PC-9 (cell line): Measurements from ENCODE around the gene TTK. TPM values are rescaled to one million over a fixed set of nuclear protein-coding genes. Genes with fewer than 3 reads are reported as not detected.

Source experiments
- BruUV-seq: library from RNA; stranded (reverse); fragments of 400-500 nt; replicated peaks from 2 replicates; lab custom pipeline; 2021; lab: Mats Ljungman, UMichigan
- CTCF ChIA-PET: fragments of 300-600 bp; sonication (Branson Sonifier 250); formaldehyde crosslinking; loops from one replicate; lab custom pipeline; 2022; ENCODE audit warnings: antibody characterized with exemption; lab: Charles Lee
- POLR2A ChIA-PET: fragments of 300-600 bp; sonication (Branson Sonifier 250); formaldehyde crosslinking; loops from one replicate; lab custom pipeline; 2022; ENCODE audit warnings: antibody characterized with exemption; ENCODE audit not compliant: unreplicated experiment; lab: Charles Lee
- DNase-seq, 2 experiments: peaks; one replicate each; pipeline versions ENCODE4 v3.0.0 to v3.0.0-alpha.2; 2015 to 2022; ENCODE audit warnings: mixed read lengths in 1 of 2
- H2AFZ ChIP-seq: fragments of 200-600 bp; sonication (generic); 2 replicates; pipeline ENCODE4 v1.8.1; 2017; ENCODE audit warnings: antibody characterized with exemption
- H3F3A ChIP-seq: fragments of 200-600 bp; sonication (generic); 2 replicates; pipeline ENCODE4 v1.8.1; 2017; ENCODE audit warnings: antibody characterized with exemption, mild to moderate bottlenecking, low read depth; ENCODE audit not compliant: insufficient read depth
- H3K27ac ChIP-seq: fragments of 200-600 bp; sonication (generic); 2 replicates; pipeline ENCODE4 v1.6.1; 2016; ENCODE audit warnings: mixed run types
- H3K27me3 ChIP-seq: fragments of 200-600 bp; sonication (generic); 2 replicates; pipeline ENCODE4 v1.6.1; 2016; ENCODE audit warnings: low read depth, mixed run types; ENCODE audit not compliant: insufficient read depth
- H3K36me3 ChIP-seq: fragments of 200-600 bp; sonication (generic); 2 replicates; pipeline ENCODE4 v1.6.1; 2016; ENCODE audit warnings: low read depth, mixed run types
- H3K4me1 ChIP-seq: fragments of 200-600 bp; sonication (generic); replicated peaks from 2 replicates; pipeline ENCODE4 v1.6.1; 2016; ENCODE audit warnings: mixed run types; ENCODE audit not compliant: insufficient read depth
- H3K4me2 ChIP-seq: fragments of 200-600 bp; sonication (generic); 2 replicates; pipeline ENCODE4 v1.6.1; 2017; ENCODE audit warnings: mixed run types
- H3K4me3 ChIP-seq: fragments of 200-600 bp; sonication (generic); 2 replicates; pipeline ENCODE4 v1.6.1; 2016; ENCODE audit warnings: mixed run types
- H3K79me2 ChIP-seq: fragments of 200-600 bp; sonication (generic); 2 replicates; pipeline ENCODE4 v1.6.1; 2017; ENCODE audit warnings: low read depth, mixed run types
- H3K9me2 ChIP-seq: fragments of 200-600 bp; sonication (generic); 2 replicates; pipeline ENCODE4 v1.8.1; 2017; ENCODE audit warnings: mild to moderate bottlenecking; ENCODE audit not compliant: insufficient read depth
- H3K9me3 ChIP-seq: fragments of 200-600 bp; sonication (generic); 2 replicates; pipeline ENCODE4 v1.8.1; 2016; ENCODE audit warnings: low read depth; ENCODE audit not compliant: insufficient read depth
- H4K20me1 ChIP-seq: fragments of 200-600 bp; sonication (generic); 2 replicates; pipeline ENCODE4 v1.8.1; 2017; ENCODE audit not compliant: insufficient read depth
- EZH2 ChIP-seq: fragments of 200-600 bp; sonication (generic); IDR thresholded peaks from 2 replicates; pipeline ENCODE4 v1.8.0; 2017; ENCODE audit warnings: antibody characterized with exemption, low read depth
- intact Hi-C: fragments of 100-400 bp; cut with micrococcal nuclease; formaldehyde crosslinking; loops from one replicate; pipeline ENCODE4 v1.10.0; 2022; ENCODE audit not compliant: unreplicated experiment
- total RNA-seq: library from RNA; stranded (reverse); gene quantifications from 2 replicates; pipeline ENCODE4 v1.2.3, GENCODE V29; 2021
- TF ChIP-seq, protein P1 (sequence below): fragments of 200-600 bp; sonication (generic); conservative IDR thresholded peaks from 2 replicates; pipeline ENCODE4 v1.6.1; 2017; ENCODE audit warnings: mixed run types, antibody characterized with exemption, mild to moderate bottlenecking, moderate library complexity

TTK gene
- total RNA-seq, 1 experiment from 2014 or later = 40.3 TPM

DNA sequence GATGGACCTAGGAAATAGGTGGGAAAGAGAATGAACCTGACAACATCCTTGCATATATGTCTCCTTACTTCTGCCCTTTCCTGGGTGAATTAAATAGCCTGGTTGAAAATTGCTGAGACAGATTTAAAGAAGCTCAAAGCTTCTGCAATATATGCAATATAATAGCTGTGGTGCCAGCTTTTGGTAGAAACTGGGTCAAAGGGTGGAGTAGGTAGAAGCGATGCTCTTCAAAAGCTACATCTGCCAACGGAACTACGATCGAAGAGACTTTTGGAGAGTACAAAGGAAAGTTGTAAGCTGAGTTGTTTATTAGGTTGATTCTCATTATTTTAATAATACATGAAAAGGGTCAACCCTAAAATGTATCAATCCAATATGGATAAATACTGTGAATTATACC is 22.8 kb upstream of the TTK start:
- no TSS peak for BruUV-seq
- H3K9me2 ChIP-seq = no peaks in the 10 kb centered on the region
- no peaks in the 10 kb centered on the region for H3K79me2 ChIP-seq
- H3K4me1 ChIP-seq = no peaks in the 10 kb centered on the region
- no peaks in the 10 kb centered on the region for H3K27me3 ChIP-seq
- no peak overlapping the region for H3K27ac ChIP-seq
- TF ChIP-seq, protein P1, sequence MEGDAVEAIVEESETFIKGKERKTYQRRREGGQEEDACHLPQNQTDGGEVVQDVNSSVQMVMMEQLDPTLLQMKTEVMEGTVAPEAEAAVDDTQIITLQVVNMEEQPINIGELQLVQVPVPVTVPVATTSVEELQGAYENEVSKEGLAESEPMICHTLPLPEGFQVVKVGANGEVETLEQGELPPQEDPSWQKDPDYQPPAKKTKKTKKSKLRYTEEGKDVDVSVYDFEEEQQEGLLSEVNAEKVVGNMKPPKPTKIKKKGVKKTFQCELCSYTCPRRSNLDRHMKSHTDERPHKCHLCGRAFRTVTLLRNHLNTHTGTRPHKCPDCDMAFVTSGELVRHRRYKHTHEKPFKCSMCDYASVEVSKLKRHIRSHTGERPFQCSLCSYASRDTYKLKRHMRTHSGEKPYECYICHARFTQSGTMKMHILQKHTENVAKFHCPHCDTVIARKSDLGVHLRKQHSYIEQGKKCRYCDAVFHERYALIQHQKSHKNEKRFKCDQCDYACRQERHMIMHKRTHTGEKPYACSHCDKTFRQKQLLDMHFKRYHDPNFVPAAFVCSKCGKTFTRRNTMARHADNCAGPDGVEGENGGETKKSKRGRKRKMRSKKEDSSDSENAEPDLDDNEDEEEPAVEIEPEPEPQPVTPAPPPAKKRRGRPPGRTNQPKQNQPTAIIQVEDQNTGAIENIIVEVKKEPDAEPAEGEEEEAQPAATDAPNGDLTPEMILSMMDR = no peak
- TF ChIP-seq EZH2 = no peak
- H3K4me2 ChIP-seq = no peak overlapping the region
- H3F3A ChIP-seq = no peaks in the 10 kb centered on the region
- ChIA-PET POLR2A (no interaction called here), CTCF (no interaction called here)
- no peak for DNase-seq
- no peak overlapping the region for H2AFZ ChIP-seq
- no peaks in the 10 kb centered on the region for H4K20me1 ChIP-seq
- no peaks in the 10 kb centered on the region for H3K36me3 ChIP-seq
- no peak overlapping the region for H3K4me3 ChIP-seq
- intact Hi-C loops = no loop called here
- H3K9me3 ChIP-seq = no peaks in the 10 kb centered on the region

- H3F3A ChIP-seq = no peaks in the 10 kb centered on the region
- H3K4me2 ChIP-seq = no peak overlapping the region
- no peaks in the 10 kb centered on the region for H3K4me1 ChIP-seq
- H3K9me3 ChIP-seq = no peaks in the 10 kb centered on the region
- no peak for DNase-seq
- no peak overlapping the region for H3K4me3 ChIP-seq
- BruUV-seq = no TSS peak
- H3K36me3 ChIP-seq = no peaks in the 10 kb centered on the region
- H3K27ac ChIP-seq = no peak overlapping the region
- ChIA-PET CTCF (no interaction called here), POLR2A (no interaction called here)
- no peak overlapping the region for H2AFZ ChIP-seq
- intact Hi-C loops = no loop called here
- no peak for TF ChIP-seq EZH2
- TF ChIP-seq, protein P1 = no peak
- no peaks in the 10 kb centered on the region for H3K27me3 ChIP-seq
- no peaks in the 10 kb centered on the region for H3K79me2 ChIP-seq
- H3K9me2 ChIP-seq = no peaks in the 10 kb centered on the region
- H4K20me1 ChIP-seq = no peaks in the 10 kb centered on the region
Observed at GRCh38 chr6:79984261-79984660, 20.2 kb upstream of the TTK start.

GRCh38 chr6:79985128-79985527 is 19.3 kb upstream of the TTK start:
- ChIA-PET CTCF (no interaction called here), POLR2A (no interaction called here)
- TF ChIP-seq, protein P1 = no peak
- no peak for TF ChIP-seq EZH2
- Histone ChIP-seq H3K9me2 (no peaks in the 10 kb centered on the region), H3F3A (no peaks in the 10 kb centered on the region), H3K4me3 (no peak overlapping the region), H4K20me1 (no peaks in the 10 kb centered on the region), H3K79me2 (no peaks in the 10 kb centered on the region), H3K36me3 (no peaks in the 10 kb centered on the region), H3K27ac (no peak overlapping the region), H3K27me3 (no peaks in the 10 kb centered on the region), H3K9me3 (no peaks in the 10 kb centered on the region), H3K4me2 (no peak overlapping the region), H3K4me1 (no peaks in the 10 kb centered on the region), H2AFZ (no peak overlapping the region)
- intact Hi-C loops = no loop called here
- DNase-seq = no peak
- BruUV-seq = no TSS peak
